ENCODE data around the gene PPP1R16B.
A peak's percentile ranks its signal among the peaks of the same experiment; 100 is the strongest.

The PPP1R16B gene

GRCh38 chr20:38805502-38805957, at the start of gene PPP1R16B:
Gene PPP1R16B, plus strand, starts transcription at chr20:38805697. Its CDS starts 30,229 bp downstream, at chr20:38835926.
- DNase-seq (ENCODE audit: low spot score) = peak; percentile 63

DNA sequence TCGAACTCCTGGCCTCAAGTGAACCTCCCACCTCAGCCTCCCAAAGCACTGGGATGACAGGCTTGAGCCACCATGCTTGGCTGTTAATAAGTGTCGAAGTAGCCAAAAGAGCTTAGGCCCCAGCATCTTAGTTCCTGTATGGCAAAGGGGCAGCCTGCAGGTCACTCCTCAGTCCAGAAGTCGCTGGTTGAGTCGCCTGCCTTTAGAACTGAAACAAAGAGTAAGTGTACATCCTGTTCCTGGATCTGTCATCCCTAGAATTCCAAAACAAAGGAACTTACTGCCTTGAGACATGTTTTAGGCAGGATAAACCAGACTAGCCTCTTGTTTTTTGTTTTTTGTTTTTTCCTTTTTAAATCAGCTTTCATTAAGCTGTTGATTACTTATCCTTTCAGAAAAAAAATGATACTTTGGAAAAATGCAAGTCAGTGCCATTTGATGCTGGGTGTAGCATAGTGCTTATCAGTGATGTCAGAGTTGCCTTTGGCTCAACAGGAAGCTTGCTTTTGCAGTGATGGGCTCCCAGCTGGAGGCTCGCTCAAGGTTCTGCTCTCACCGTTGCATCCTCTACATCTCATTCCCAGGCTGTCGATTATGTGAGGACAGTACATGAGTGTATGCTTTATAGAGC, 48.2 kb upstream of the PPP1R16B start:
- DNase-seq (ENCODE audit: low spot score) = no peak

- DNase-seq (ENCODE audit: low spot score) = no peak
These were observed 46.4 kb upstream of the PPP1R16B start for GRCh38 chr20:38759106-38759505.

GRCh38 chr20:38760978-38761377, 44.5 kb upstream of the PPP1R16B start:
- DNase-seq (ENCODE audit: low spot score) = no peak

- no peak for DNase-seq (ENCODE audit: low spot score)
These were observed 43.3 kb upstream of the PPP1R16B start for GRCh38 chr20:38762174-38762573.

DNA sequence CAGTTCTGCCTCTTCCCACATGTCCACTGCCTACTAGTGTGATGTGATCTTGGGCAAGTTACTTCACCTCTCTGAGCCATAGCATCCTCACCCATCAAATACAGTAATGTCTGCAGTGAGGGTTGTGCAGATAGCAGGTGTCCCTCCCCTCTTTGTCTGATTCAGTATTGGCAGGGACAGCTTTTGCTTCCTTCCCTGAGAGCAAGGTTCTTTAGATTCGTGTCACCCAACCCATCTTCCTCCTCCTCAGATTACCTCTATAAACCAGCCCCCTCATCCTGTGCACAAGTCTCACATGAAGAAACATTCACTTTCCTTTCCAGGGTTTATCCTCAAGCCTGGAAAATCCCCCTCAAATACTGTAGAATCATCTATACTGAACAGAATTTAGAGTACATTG, 41.9 kb upstream of the PPP1R16B start:
- DNase-seq (ENCODE audit: low spot score) = no peak

DNA sequence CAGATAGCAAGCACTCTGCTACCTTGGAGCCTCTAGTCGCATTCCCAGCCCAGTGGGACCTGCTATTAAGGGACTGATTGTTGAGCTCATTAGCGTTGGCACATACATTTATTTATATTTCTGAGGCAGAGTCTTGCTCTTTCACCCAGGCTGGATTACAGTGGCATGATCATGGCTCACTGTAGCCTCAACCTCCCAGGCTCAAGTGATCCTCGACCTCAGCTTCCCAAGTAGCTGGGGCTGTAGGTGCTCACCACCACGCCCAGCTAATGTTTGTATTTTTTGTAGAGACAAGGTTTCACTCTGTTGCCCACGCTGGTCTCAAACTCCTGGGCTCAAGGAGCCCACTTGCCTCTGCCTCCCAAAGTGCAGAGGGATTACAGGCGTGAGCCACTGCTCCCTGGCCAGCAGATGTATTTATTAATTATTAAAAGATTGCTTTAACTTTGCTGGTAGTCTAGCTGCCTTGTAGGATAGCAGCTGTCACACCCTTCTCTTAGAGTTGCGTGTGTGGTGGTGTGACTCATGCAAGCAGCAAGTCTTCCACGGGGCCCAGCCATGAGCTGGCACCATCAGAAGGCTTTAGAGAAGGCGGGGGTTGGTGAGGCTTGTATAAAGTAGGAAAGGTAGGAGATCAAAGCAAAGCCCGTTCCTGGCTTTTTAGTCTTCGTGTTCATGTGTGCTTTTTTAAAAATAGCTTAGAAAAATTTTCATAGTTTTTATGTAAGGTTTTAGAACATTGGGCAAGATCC, 40.8 kb upstream of the PPP1R16B start:
- DNase-seq (ENCODE audit: low spot score) = no peak

GRCh38 chr20:38766071-38766470, 39.4 kb upstream of the PPP1R16B start:
- no peak for DNase-seq (ENCODE audit: low spot score)

GRCh38 chr20:38769376-38770295, 35.9 kb upstream of the PPP1R16B start:
- DNase-seq (ENCODE audit: low spot score) = no peak

DNA sequence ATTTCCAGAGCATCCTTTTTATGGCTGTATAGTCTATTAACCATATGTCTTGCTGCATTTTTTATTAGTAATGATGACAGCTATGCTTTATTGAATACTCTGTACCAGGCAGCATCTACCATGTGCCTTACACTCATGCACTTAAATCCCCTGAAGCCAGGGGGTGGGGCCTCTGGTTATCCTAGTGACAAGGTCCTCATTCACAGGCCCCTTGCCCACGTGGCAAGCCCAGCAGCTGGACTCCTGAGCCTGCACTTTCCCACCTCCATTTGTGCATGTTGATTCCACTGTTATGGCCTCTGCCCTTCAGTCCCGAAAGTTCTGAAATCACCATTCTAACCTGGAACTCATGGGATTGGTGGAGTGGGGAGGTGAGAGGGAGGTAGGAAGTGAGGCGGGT, 35.0 kb upstream of the PPP1R16B start:
- no peak for DNase-seq (ENCODE audit: low spot score)

DNA sequence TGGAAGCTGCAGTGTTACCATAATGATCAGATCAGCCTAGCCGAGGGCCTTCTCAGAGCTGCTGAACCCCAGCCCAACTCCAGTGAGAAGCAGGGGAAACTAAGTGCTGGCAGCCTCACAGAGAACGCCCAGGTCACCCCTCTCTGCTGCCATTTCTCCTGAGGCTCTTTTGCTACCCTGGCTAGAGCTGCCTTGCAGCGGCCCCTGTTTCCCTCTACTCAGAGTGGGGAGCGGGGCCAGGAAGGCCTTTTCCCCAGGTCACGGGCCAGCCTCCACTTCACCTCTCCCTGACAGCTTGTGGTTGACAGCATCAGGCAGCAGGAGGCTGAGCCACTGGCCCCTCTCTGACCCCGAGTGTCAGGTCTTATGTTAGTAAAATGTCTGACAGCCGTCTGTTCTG, 34.5 kb upstream of the PPP1R16B start:
- DNase-seq (ENCODE audit: low spot score) = no peak

DNA sequence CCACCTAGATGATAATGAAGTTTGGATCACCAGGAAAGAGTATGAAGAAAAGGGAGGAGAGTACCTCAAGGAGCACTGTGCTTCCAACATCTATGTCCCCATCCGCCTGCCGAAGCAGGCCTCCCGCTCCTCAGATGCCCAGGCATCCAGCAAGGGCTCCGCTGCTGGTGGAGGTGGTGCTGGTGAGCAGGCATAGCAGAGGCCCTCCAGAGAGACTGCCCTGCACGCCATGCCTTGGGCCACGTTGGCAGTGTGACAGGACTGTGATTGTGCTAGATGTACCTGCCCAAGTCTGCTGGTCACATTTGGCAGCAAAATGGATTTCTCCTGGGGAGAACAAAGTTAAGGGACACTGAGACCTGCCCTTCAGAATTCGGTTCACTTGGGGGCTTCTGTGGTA, 33.9 kb upstream of the PPP1R16B start:
- DNase-seq (ENCODE audit: low spot score) = no peak

- DNase-seq (ENCODE audit: low spot score) = no peak
These were observed 31.3 kb upstream of the PPP1R16B start for GRCh38 chr20:38774167-38774566.

- no peak for DNase-seq (ENCODE audit: low spot score)
These were observed 29.1 kb upstream of the PPP1R16B start for GRCh38 chr20:38776363-38776762.

GRCh38 chr20:38779247-38780097, 26.0 kb upstream of the PPP1R16B start:
- no peak for DNase-seq (ENCODE audit: low spot score)

GRCh38 chr20:38782275-38782674, 23.2 kb upstream of the PPP1R16B start:
- DNase-seq (ENCODE audit: low spot score) = no peak

DNA sequence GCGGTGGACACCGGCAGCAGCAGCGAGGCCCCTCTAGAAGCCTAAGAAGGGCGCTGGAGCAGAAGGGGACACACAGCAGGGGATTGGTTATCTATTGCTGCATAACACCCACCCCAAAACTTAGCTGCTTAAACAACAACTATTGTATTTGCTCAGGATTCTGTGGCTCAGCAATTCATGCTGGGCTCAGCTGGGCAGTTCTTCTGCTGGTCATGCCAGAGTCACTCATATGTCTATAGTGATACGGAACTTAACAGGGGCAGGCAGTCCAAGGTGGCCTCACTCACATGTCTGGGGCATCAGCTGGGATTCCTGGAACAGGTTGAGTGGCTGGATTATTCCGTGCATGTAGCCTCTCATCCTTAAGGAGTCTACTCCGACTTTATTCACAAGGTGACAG, 17.6 kb upstream of the PPP1R16B start:
- DNase-seq (ENCODE audit: low spot score) = no peak

GRCh38 chr20:38789503-38790199, 15.8 kb upstream of the PPP1R16B start:
- DNase-seq (ENCODE audit: low spot score) = no peak

GRCh38 chr20:38790200-38791053, 15.1 kb upstream of the PPP1R16B start:
- peak; percentile 74 for DNase-seq (ENCODE audit: low spot score)

DNA sequence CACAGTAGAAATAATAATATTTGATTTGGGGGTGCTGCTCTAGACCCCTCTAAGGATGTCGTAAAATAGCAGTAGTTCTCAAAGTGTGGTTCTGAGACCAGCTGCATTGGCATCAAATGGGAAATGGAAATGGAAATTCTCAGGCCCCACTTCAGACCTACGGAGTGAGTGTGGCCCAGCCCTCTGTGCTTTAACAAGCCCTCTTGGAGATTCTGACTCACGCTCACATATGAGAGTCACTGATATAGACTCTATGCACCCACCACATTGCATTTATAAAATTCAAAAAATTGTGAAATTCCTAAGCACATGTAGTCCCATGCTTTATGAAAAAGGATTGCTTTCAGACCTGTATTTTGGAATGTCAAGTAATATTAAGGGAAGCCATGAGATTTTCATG, 14.2 kb upstream of the PPP1R16B start:
- no peak for DNase-seq (ENCODE audit: low spot score)
